Stimulated activated CD4-positive, alpha-beta T cell treated with anti-CD3 and anti-CD28 coated beads, Interleukin-4, amount 100 ng/mL, for 4 hours (primary cell): ENCODE measurements around the gene KLHL3.

Experiments
- DNase-seq, 2 experiments: peaks; one replicate each; pipeline ENCODE4 v3.0.0-alpha.2; 2020

KLHL3 gene

GRCh38 chr5:137570070-137570469, 165.8 kb downstream of the KLHL3 start:
- no peak for DNase-seq
